ENCODE measurements around the gene ROBO4.

The ROBO4 gene

GRCh38 chr11:124922831-124923230 is 25.2 kb upstream of the ROBO4 start:
- Histone ChIP-seq H3F3A (ENCODE audit: control insufficient read depth, insufficient read depth) (no peaks in the 10 kb centered on the region), H3K36me3 (ENCODE audit: control insufficient read depth, low read length) (no peaks in the 10 kb centered on the region), H4K20me1 (ENCODE audit: control insufficient read depth, insufficient read depth, low read depth, low read length) (no peaks in the 10 kb centered on the region), H3K4me3 (ENCODE audit: low read length) (no peak overlapping the region), H3K27ac (ENCODE audit: low read depth, low read length) (no peak overlapping the region), H3K4me2 (ENCODE audit: low read length) (no peak overlapping the region), H3K4me1 (ENCODE audit: control insufficient read depth, low read length) (no peaks in the 10 kb centered on the region), H3K9me2 (replicated peaks; ENCODE audit: control insufficient read depth, low read length) (no peaks in the 10 kb centered on the region), H3K9me3 (ENCODE audit: control insufficient read depth, insufficient read depth, low read length) (no peaks in the 10 kb centered on the region), H3K79me2 (ENCODE audit: control insufficient read depth, low read length) (no peaks in the 10 kb centered on the region), H3K27me3 (ENCODE audit: control insufficient read depth, low read length) (peaks cover 3% of the 10 kb centered on the region; the same call in 1 of the 2 replicates)
- TF ChIP-seq CTCF (IDR thresholded peaks at IDR 0.05; ENCODE audit: low read depth, low read length, poor library complexity, severe bottlenecking) = no peak
- TF ChIP-seq EZH2phosphoT487 (IDR thresholded peaks at IDR 0.05; ENCODE audit: borderline replicate concordance, low read length) = no peak

- peaks cover 3% of the 10 kb centered on the region; the same call in 1 of the 2 replicates for H3K27me3 ChIP-seq (ENCODE audit: control insufficient read depth, low read length)
These were observed 23.4 kb upstream of the ROBO4 start for GRCh38 chr11:124920870-124921609.

GRCh38 chr11:124920356-124920755 is 22.7 kb upstream of the ROBO4 start:
- Histone ChIP-seq H3K4me3 (ENCODE audit: low read length) (no peak overlapping the region), H3K4me2 (ENCODE audit: low read length) (no peak overlapping the region), H4K20me1 (ENCODE audit: control insufficient read depth, insufficient read depth, low read depth, low read length) (no peaks in the 10 kb centered on the region), H3K27ac (ENCODE audit: low read depth, low read length) (no peak overlapping the region), H3K36me3 (ENCODE audit: control insufficient read depth, low read length) (no peaks in the 10 kb centered on the region), H3K9me2 (replicated peaks; ENCODE audit: control insufficient read depth, low read length) (no peaks in the 10 kb centered on the region), H3K4me1 (ENCODE audit: control insufficient read depth, low read length) (no peaks in the 10 kb centered on the region), H3K9me3 (ENCODE audit: control insufficient read depth, insufficient read depth, low read length) (no peaks in the 10 kb centered on the region), H3K27me3 (ENCODE audit: control insufficient read depth, low read length) (peaks cover 3% of the 10 kb centered on the region; the same call in 1 of the 2 replicates), H3K79me2 (ENCODE audit: control insufficient read depth, low read length) (no peaks in the 10 kb centered on the region), H3F3A (ENCODE audit: control insufficient read depth, insufficient read depth) (no peaks in the 10 kb centered on the region)
- no peak for TF ChIP-seq EZH2phosphoT487 (IDR thresholded peaks at IDR 0.05; ENCODE audit: borderline replicate concordance, low read length)
- no peak for TF ChIP-seq CTCF (IDR thresholded peaks at IDR 0.05; ENCODE audit: low read depth, low read length, poor library complexity, severe bottlenecking)

More at GRCh38 chr11:124920870-124921609, 23.4 kb upstream of the ROBO4 start:
- Histone ChIP-seq H3K27ac (ENCODE audit: low read depth, low read length) (no peak overlapping the region), H3K4me2 (ENCODE audit: low read length) (no peak overlapping the region), H3K4me3 (ENCODE audit: low read length) (no peak overlapping the region), H4K20me1 (ENCODE audit: control insufficient read depth, insufficient read depth, low read depth, low read length) (no peaks in the 10 kb centered on the region), H3K4me1 (ENCODE audit: control insufficient read depth, low read length) (no peaks in the 10 kb centered on the region), H3F3A (ENCODE audit: control insufficient read depth, insufficient read depth) (no peaks in the 10 kb centered on the region), H3K36me3 (ENCODE audit: control insufficient read depth, low read length) (no peaks in the 10 kb centered on the region), H3K9me2 (replicated peaks; ENCODE audit: control insufficient read depth, low read length) (no peaks in the 10 kb centered on the region), H3K79me2 (ENCODE audit: control insufficient read depth, low read length) (no peaks in the 10 kb centered on the region), H3K9me3 (ENCODE audit: control insufficient read depth, insufficient read depth, low read length) (no peaks in the 10 kb centered on the region)
- TF ChIP-seq CTCF (IDR thresholded peaks at IDR 0.05; ENCODE audit: low read depth, low read length, poor library complexity, severe bottlenecking) = no peak
- no peak for TF ChIP-seq EZH2phosphoT487 (IDR thresholded peaks at IDR 0.05; ENCODE audit: borderline replicate concordance, low read length)
